GM23248 (cell line): ENCODE data around the gene GNG14.

Experiments
- EZH2 ChIP-seq: fragments of 200-600 bp; sonication (generic); IDR thresholded peaks from 2 replicates; pipeline ENCODE4 v1.6.1; 2018; ENCODE audit warnings: antibody characterized with exemption, mild to moderate bottlenecking; ENCODE audit not compliant: insufficient read depth, poor library complexity, severe bottlenecking
- EZH2phosphoT487 ChIP-seq: fragments of 200-600 bp; sonication (generic); IDR thresholded peaks from 2 replicates; pipeline ENCODE4 v1.6.1; 2018; ENCODE audit warnings: antibody characterized with exemption, moderate library complexity, mild to moderate bottlenecking, low read depth; ENCODE audit not compliant: insufficient read depth

DNA sequence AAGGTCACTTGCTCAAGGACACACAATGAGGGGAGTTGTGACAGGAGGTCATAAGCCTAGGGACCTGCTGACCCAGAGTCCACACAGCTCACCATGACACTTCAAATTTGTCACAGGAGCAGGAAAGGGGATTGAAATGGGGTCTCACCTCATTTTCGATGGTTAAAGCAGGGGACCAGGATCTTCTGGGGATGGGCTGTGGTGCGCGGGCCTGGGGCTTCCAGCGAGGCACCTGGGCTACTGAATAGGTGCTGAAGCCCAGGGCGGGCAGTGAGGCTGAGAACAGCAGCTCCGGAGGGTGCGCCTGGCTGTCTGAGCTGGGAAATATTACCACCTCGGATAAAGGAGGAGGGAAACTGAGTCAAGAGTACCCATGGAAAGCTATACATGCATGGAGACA is 32.3 kb upstream of the GNG14 start:
- TF ChIP-seq EZH2 (no peak), EZH2phosphoT487 (no peak)
